B cell (primary cell): ENCODE measurements around the gene ANKS1A. TPM values are rescaled to one million over a fixed set of nuclear protein-coding genes. Genes with fewer than 3 reads are reported as not detected.

Source experiments
- ATAC-seq: fragments of 200-7000 bp; cut with Tn5 transposase; one replicate; pipeline ENCODE4 v1.10.0; 2021; ENCODE audit warnings: low read depth, mild to moderate bottlenecking, moderate number of reproducible peaks, moderate library complexity
- CTCF ChIA-PET: fragments of 350-600 bp; sonication (Branson Sonifier 250); formaldehyde crosslinking; loops from one replicate; lab custom pipeline; 2021; ENCODE audit warnings: antibody characterized with exemption, inconsistent platforms; lab: Charles Lee
- POLR2A ChIA-PET: fragments of 350-600 bp; sonication (Branson Sonifier 250); formaldehyde crosslinking; loops from one replicate; lab custom pipeline; 2021; ENCODE audit warnings: antibody characterized with exemption; lab: Charles Lee
- DNase-seq: peaks from one replicate; pipeline ENCODE4 v3.0.0; 2013
- H2AFZ ChIP-seq: 2 replicates; pipeline ENCODE4 v1.6.1; 2012; ENCODE audit warnings: mild to moderate bottlenecking, low read depth, low read length; ENCODE audit not compliant: insufficient read depth, poor library complexity, severe bottlenecking
- H3K27ac ChIP-seq, 2 donors: 1 replicate in 1 of 2; 2 replicates in 1 of 2; pipeline ENCODE4 v1.5.1; 2012 to 2013; ENCODE audit warnings: low read length in 2 of 2, mild to moderate bottlenecking in 2 of 2, moderate library complexity in 1 of 2
- H3K27me3 ChIP-seq, 4 experiments: fragments of 200-600 bp in 1 of 4; sonication (generic) in 1 of 4; replicated peaks in 1 of 4; 1 replicate in 2 of 4; 2 replicates in 2 of 4; pipeline versions ENCODE4 v1.6.1 to v1.7.0; 2013 to 2016; ENCODE audit warnings: low read length in 3 of 4, mild to moderate bottlenecking in 2 of 4, mixed read lengths in 1 of 4, moderate library complexity in 1 of 4; ENCODE audit not compliant: insufficient read depth in 4 of 4, control insufficient read depth in 3 of 4; ENCODE audit errors: control extremely low read depth in 1 of 4
- H3K36me3 ChIP-seq, 2 experiments: replicated peaks in 1 of 2; 1 replicate in 1 of 2; 2 replicates in 1 of 2; pipeline versions ENCODE4 v1.6.1 to v1.7.1; 2013; ENCODE audit warnings: low read length in 1 of 2; ENCODE audit not compliant: insufficient read depth in 2 of 2, control insufficient read depth in 1 of 2; ENCODE audit errors: control extremely low read depth in 1 of 2, extremely low read depth in 1 of 2
- H3K4me1 ChIP-seq, 2 donors: fragments of 200-600 bp in 1 of 2; sonication (generic) in 1 of 2; 1 replicate in 1 of 2; 2 replicates in 1 of 2; pipeline versions ENCODE4 v1.5.1 to v1.6.1; 2013 to 2017; ENCODE audit warnings: low read length in 2 of 2; ENCODE audit not compliant: control insufficient read depth in 2 of 2, insufficient read depth in 2 of 2
- H3K4me2 ChIP-seq: replicated peaks from 2 replicates; pipeline ENCODE3; 2012; ENCODE audit warnings: mild to moderate bottlenecking, low read depth, low read length; ENCODE audit not compliant: poor library complexity, severe bottlenecking
- H3K4me3 ChIP-seq, 5 experiments: fragments of 200-600 bp in 1 of 5; sonication (generic) in 1 of 5; 1 replicate in 3 of 5; 2 replicates in 2 of 5; pipeline versions ENCODE4 v1.5.1 to v1.7.0; 2011 to 2016; ENCODE audit warnings: low read length in 4 of 5, mild to moderate bottlenecking in 4 of 5, low read depth in 2 of 5, control low read depth in 1 of 5, moderate library complexity in 1 of 5; ENCODE audit not compliant: insufficient read depth in 1 of 5; ENCODE audit errors: control extremely low read depth in 1 of 5, extremely low read depth in 1 of 5
- H3K79me2 ChIP-seq: fragments of 200-600 bp; sonication (generic); one replicate; pipeline ENCODE4 v1.6.0; 2016; ENCODE audit warnings: low read length; ENCODE audit not compliant: control insufficient read depth, insufficient read depth
- H3K9ac ChIP-seq: fragments of 200-600 bp; sonication (generic); 2 replicates; pipeline ENCODE4 v1.6.1; 2017; ENCODE audit warnings: mild to moderate bottlenecking, low read length, moderate library complexity
- H3K9me3 ChIP-seq, 3 donors: one replicate each; pipeline versions ENCODE4 v1.6.1 to v1.7.1; 2013; ENCODE audit warnings: low read length in 2 of 3; ENCODE audit not compliant: control insufficient read depth in 2 of 3, insufficient read depth in 1 of 3; ENCODE audit errors: control extremely low read depth in 1 of 3
- H4K20me1 ChIP-seq: 2 replicates; pipeline ENCODE4 v1.6.0; 2012; ENCODE audit warnings: mild to moderate bottlenecking, low read length; ENCODE audit not compliant: insufficient read depth, control insufficient read depth, poor library complexity, severe bottlenecking
- H3K27ac Mint-ChIP-seq: one replicate; pipeline ENCODE4 v1.8.0; 2021; ENCODE audit warnings: mixed read lengths
- H3K27me3 Mint-ChIP-seq: one replicate; pipeline ENCODE4 v1.8.0; 2021; ENCODE audit warnings: mixed read lengths
- H3K4me1 Mint-ChIP-seq: one replicate; pipeline ENCODE4 v1.8.0; 2021; ENCODE audit warnings: mixed read lengths
- H3K4me3 Mint-ChIP-seq: one replicate; pipeline ENCODE4 v1.8.0; 2021; ENCODE audit warnings: mixed read lengths
- H3K9me3 Mint-ChIP-seq: one replicate; pipeline ENCODE4 v1.8.0; 2022; ENCODE audit warnings: mixed read lengths; ENCODE audit not compliant: insufficient read depth
- CTCF ChIP-seq: fragments of 200-600 bp; IDR thresholded peaks from one replicate; pipeline ENCODE4 v1.8.0; 2022; ENCODE audit warnings: antibody characterized with exemption, mild to moderate bottlenecking
- EZH2 ChIP-seq: IDR thresholded peaks from 2 replicates; pipeline ENCODE4 v1.6.1; 2012; ENCODE audit warnings: borderline replicate concordance, low read depth, mild to moderate bottlenecking, moderate library complexity, low read length; ENCODE audit not compliant: insufficient read depth, poor library complexity, severe bottlenecking
- WGBS: methylation state at CpG from one replicate; pipeline ENCODE4 v1.1.5; 2013; ENCODE audit warnings: missing lambda C conversion rate; ENCODE audit not compliant: insufficient coverage; 5-methylcytosine and 5-hydroxymethylcytosine counted together
- intact Hi-C: fragments of 100-400 bp; cut with micrococcal nuclease; formaldehyde crosslinking; loops from one replicate; pipeline ENCODE4 v1.10.0; 2022
- polyA plus RNA-seq: library from polyadenylated mRNA; depleted of rRNA; stranded (reverse); fragments of >200 nt; gene quantifications from 2 replicates; pipeline ENCODE4 v1.2.3, GENCODE V29; 2012
- total RNA-seq, 2 donors: library from RNA; stranded (reverse); fragments of 120-200 nt in 1 of 2; gene quantifications; 1 replicate in 1 of 2; 2 replicates in 1 of 2; pipeline versions ENCODE4 v1.2.3 to v1.2.4, GENCODE V29; 2013 to 2022

Gene ANKS1A
- total and polyA plus RNA-seq, 2 donors (not counting 1 experiment from before 2014, with no cell fraction given), result 3.4 to 19.7 TPM

- peaks cover 0 to 12% of the 10 kb centered on the region in 2 experiments for H3K36me3 ChIP-seq
- no peak overlapping the region for H3K27ac ChIP-seq
- TF ChIP-seq CTCF (no peak), EZH2 (no peak)
- H4K20me1 ChIP-seq, result no peaks in the 10 kb centered on the region
- H3K4me3 ChIP-seq, result no peak overlapping the region
- no peaks in the 10 kb centered on the region for H3K27me3 ChIP-seq
- ChIA-PET POLR2A (no interaction called here), CTCF (no interaction called here)
- no peaks in the 10 kb centered on the region for H3K4me1 Mint-ChIP-seq
- ATAC-seq, result no peak
- no peak for DNase-seq
- no peak overlapping the region for H3K27ac Mint-ChIP-seq
- H3K9me3 Mint-ChIP-seq, result no peaks in the 10 kb centered on the region
- H2AFZ ChIP-seq, result no peak overlapping the region
- no peak overlapping the region for H3K4me2 ChIP-seq
- H3K27me3 Mint-ChIP-seq, result no peaks in the 10 kb centered on the region
- intact Hi-C loops, result no loop called here
- no peak overlapping the region for H3K4me3 Mint-ChIP-seq
- 91% methylated on average over 22 of the region's 24 CpGs for WGBS
- no peaks in the 10 kb centered on the region for H3K9me3 ChIP-seq
- no peaks in the 10 kb centered on the region for H3K4me1 ChIP-seq
- H3K79me2 ChIP-seq, result no peaks in the 10 kb centered on the region
- no peak overlapping the region for H3K9ac ChIP-seq
Measured at GRCh38 chr6:35088281-35089215, 199.5 kb downstream of the ANKS1A start.
